OCI-LY1 (cell line): Measurements from ENCODE around the gene RILPL2.

ENCODE experiments used
- H2AFZ ChIP-seq: fragments of 200-600 bp; sonication (generic), shearing (Covaris generic); 2 replicates; pipeline ENCODE4 v1.6.0; 2014; ENCODE audit warnings: antibody characterized with exemption, mild to moderate bottlenecking, low read length
- H3F3A ChIP-seq: fragments of 200-600 bp; sonication (generic), shearing (Covaris generic); 2 replicates; pipeline ENCODE4 v1.6.0; 2014; ENCODE audit warnings: mild to moderate bottlenecking, antibody characterized with exemption, low read length, moderate library complexity; ENCODE audit not compliant: insufficient read depth
- H3K27ac ChIP-seq: fragments of 200-600 bp; sonication (generic); 2 replicates; pipeline ENCODE4 v1.5.1; 2014; ENCODE audit warnings: low read length, mixed run types, mild to moderate bottlenecking, low read depth; ENCODE audit not compliant: poor library complexity, severe bottlenecking
- H3K27me3 ChIP-seq: fragments of 200-600 bp; sonication (generic); 2 replicates; pipeline ENCODE4 v1.6.0; 2014; ENCODE audit warnings: antibody characterized with exemption, mild to moderate bottlenecking, low read length, moderate library complexity; ENCODE audit not compliant: insufficient read depth
- H3K36me3 ChIP-seq: fragments of 200-600 bp; sonication (generic); 2 replicates; pipeline ENCODE4 v1.6.1; 2014; ENCODE audit warnings: mild to moderate bottlenecking, antibody characterized with exemption, low read length, moderate library complexity, mixed read lengths; ENCODE audit not compliant: insufficient read depth
- H3K4me1 ChIP-seq: fragments of 200-600 bp; sonication (generic); 2 replicates; pipeline ENCODE4 v1.5.1; 2014; ENCODE audit warnings: mild to moderate bottlenecking, low read length, moderate library complexity; ENCODE audit not compliant: insufficient read depth, severe bottlenecking
- H3K4me2 ChIP-seq: fragments of 200-600 bp; sonication (generic), shearing (Covaris generic); 2 replicates; pipeline ENCODE4 v1.6.1; 2014; ENCODE audit warnings: low read length
- H3K4me3 ChIP-seq: fragments of 200-600 bp; sonication (generic); 2 replicates; pipeline ENCODE4 v1.5.1; 2014; ENCODE audit warnings: low read length, low read depth, mild to moderate bottlenecking, mixed read lengths; ENCODE audit not compliant: poor library complexity, severe bottlenecking
- H3K79me2 ChIP-seq: fragments of 200-600 bp; shearing (Covaris generic); 2 replicates; pipeline ENCODE4 v1.6.1; 2016; ENCODE audit warnings: mixed run types, low read length, mixed read lengths; ENCODE audit not compliant: insufficient read depth
- H3K9ac ChIP-seq: fragments of 200-600 bp; sonication (generic), shearing (Covaris generic); 2 replicates; pipeline ENCODE4 v1.6.1; 2014; ENCODE audit warnings: mild to moderate bottlenecking, low read length, mixed read lengths
- H3K9me2 ChIP-seq: fragments of 200-600 bp; sonication (generic), shearing (Covaris generic); 2 replicates; pipeline ENCODE4 v1.6.1; 2014; ENCODE audit warnings: low read depth, mild to moderate bottlenecking, low read length, mixed read lengths
- H3K9me3 ChIP-seq: fragments of 200-600 bp; shearing (Covaris generic); 2 replicates; pipeline ENCODE4 v1.6.1; 2014; ENCODE audit warnings: low read length, mixed read lengths
- H4K20me1 ChIP-seq: fragments of 200-600 bp; sonication (generic), shearing (Covaris generic); 2 replicates; pipeline ENCODE4 v1.6.0; 2016; ENCODE audit warnings: mild to moderate bottlenecking, low read length; ENCODE audit not compliant: insufficient read depth
- EZH2 ChIP-seq: fragments of 200-600 bp; sonication (generic), shearing (Covaris generic); IDR thresholded peaks from 2 replicates; pipeline ENCODE4 v1.8.0; 2017; ENCODE audit warnings: borderline replicate concordance, mixed run types, mild to moderate bottlenecking, antibody characterized with exemption, low read length, moderate library complexity, mixed read lengths
- TF ChIP-seq, protein P1 (sequence below): fragments of 200-600 bp; sonication (generic), shearing (Covaris generic); IDR thresholded peaks from 2 replicates; pipeline ENCODE4 v1.5.1; 2017; ENCODE audit warnings: mild to moderate bottlenecking, antibody characterized with exemption, low read length, moderate library complexity, mixed read lengths

RILPL2 gene

DNA sequence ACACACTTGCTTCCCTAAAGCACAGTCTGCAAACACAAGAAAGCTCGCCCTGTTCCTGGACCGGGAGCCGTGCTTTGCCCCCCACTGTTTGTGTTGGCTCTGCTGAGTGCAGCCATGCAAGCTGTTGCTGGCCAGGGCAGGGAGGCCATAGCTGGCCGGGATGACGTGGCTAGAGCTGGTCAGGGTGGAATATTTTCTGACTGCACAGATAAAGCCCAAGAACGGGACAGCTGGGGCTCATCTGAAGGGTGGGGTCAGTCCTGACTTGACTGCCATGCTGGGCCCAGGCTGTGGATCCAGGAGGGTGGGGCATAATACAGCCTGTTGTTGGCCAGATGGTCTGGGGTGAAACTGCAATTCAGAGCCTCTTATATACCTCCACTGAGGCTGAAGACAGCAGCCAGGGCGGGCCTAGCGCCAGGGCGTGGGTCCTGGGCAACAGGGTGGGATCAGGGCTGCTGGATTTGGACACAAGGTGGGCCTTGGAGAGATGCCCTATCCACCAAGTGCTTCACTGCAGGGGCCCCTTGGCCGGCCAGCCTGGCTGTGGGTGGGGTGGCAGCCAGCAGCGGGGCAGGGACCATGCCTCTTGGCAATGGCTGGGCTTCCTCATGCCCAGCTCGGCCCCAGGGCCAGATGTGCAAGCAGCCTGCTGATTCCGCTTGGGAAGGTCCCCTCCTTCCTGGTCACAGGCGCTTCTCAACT lies 37.8 kb downstream of the RILPL2 start:
- Histone ChIP-seq H3K36me3 (peaks cover 76% of the 10 kb centered on the region), H3K4me1 (no peaks in the 10 kb centered on the region), H3K27me3 (no peaks in the 10 kb centered on the region), H3K9me3 (no peaks in the 10 kb centered on the region), H3K4me3 (no peak overlapping the region), H3K79me2 (no peaks in the 10 kb centered on the region), H3K27ac (no peak overlapping the region), H4K20me1 (no peaks in the 10 kb centered on the region), H3K9ac (no peak overlapping the region), H3K4me2 (no peak overlapping the region), H2AFZ (no peak overlapping the region), H3K9me2 (no peaks in the 10 kb centered on the region), H3F3A (no peaks in the 10 kb centered on the region)
- TF ChIP-seq, protein P1, sequence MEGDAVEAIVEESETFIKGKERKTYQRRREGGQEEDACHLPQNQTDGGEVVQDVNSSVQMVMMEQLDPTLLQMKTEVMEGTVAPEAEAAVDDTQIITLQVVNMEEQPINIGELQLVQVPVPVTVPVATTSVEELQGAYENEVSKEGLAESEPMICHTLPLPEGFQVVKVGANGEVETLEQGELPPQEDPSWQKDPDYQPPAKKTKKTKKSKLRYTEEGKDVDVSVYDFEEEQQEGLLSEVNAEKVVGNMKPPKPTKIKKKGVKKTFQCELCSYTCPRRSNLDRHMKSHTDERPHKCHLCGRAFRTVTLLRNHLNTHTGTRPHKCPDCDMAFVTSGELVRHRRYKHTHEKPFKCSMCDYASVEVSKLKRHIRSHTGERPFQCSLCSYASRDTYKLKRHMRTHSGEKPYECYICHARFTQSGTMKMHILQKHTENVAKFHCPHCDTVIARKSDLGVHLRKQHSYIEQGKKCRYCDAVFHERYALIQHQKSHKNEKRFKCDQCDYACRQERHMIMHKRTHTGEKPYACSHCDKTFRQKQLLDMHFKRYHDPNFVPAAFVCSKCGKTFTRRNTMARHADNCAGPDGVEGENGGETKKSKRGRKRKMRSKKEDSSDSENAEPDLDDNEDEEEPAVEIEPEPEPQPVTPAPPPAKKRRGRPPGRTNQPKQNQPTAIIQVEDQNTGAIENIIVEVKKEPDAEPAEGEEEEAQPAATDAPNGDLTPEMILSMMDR: no peak
- TF ChIP-seq EZH2: no peak

DNA sequence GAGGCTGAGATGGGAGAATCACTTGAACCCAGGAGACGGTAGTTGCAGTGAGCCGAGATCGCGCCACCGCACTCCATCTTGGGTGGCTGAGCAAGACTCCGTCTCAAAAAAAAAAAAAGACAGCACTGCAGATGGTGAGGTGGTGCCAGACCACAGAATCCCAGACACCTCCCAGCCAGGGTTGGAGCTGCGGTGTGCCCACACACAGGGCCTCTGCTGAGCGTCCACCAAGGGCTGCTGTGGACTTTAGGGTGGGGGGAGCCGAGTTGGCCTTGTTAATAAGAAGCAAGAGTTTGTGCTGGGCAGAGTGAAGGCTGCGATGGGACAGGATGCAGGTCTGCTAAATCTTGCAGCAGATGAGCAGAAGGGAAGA lies 38.3 kb downstream of the RILPL2 start:
- H3K27me3 ChIP-seq: no peaks in the 10 kb centered on the region
- H3K36me3 ChIP-seq: peaks cover 76% of the 10 kb centered on the region
- H4K20me1 ChIP-seq: no peaks in the 10 kb centered on the region
- no peaks in the 10 kb centered on the region for H3K4me1 ChIP-seq
- H3K4me3 ChIP-seq: no peak overlapping the region
- H3K27ac ChIP-seq: no peak overlapping the region
- H3F3A ChIP-seq: no peaks in the 10 kb centered on the region
- H3K9me3 ChIP-seq: no peaks in the 10 kb centered on the region
- H2AFZ ChIP-seq: no peak overlapping the region
- H3K79me2 ChIP-seq: no peaks in the 10 kb centered on the region
- TF ChIP-seq EZH2: no peak
- TF ChIP-seq, protein P1: no peak
- no peak overlapping the region for H3K4me2 ChIP-seq
- H3K9ac ChIP-seq: no peak overlapping the region
- H3K9me2 ChIP-seq: no peaks in the 10 kb centered on the region

DNA sequence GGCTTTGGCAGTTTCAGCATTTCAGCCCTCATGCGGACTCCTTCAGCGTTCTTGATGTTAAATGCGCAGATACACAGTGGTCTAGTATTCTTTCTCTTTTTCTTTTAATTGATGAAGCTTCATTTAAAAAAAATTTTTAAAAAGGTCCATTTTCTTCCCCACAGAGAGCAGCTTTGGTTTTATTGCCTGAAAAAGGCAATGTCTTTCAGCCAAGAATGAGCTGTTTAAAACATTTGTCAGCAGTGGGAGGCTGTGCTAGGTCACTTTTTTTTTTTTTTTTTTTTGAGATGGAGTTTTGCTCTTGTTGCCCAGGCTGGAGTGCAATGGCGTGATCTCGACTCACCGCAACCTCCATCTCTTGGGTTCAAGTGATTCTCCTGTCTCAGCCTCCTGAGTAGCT lies 39.1 kb downstream of the RILPL2 start:
- no peaks in the 10 kb centered on the region for H3K4me1 ChIP-seq
- no peak overlapping the region for H3K4me3 ChIP-seq
- peaks cover 76% of the 10 kb centered on the region for H3K36me3 ChIP-seq
- no peaks in the 10 kb centered on the region for H3F3A ChIP-seq
- H3K4me2 ChIP-seq: no peak overlapping the region
- no peaks in the 10 kb centered on the region for H3K27me3 ChIP-seq
- H2AFZ ChIP-seq: no peak overlapping the region
- H3K27ac ChIP-seq: no peak overlapping the region
- no peak for TF ChIP-seq EZH2
- TF ChIP-seq, protein P1: no peak
- no peaks in the 10 kb centered on the region for H4K20me1 ChIP-seq
- H3K9ac ChIP-seq: no peak overlapping the region
- H3K79me2 ChIP-seq: no peaks in the 10 kb centered on the region
- H3K9me3 ChIP-seq: no peaks in the 10 kb centered on the region
- H3K9me2 ChIP-seq: no peaks in the 10 kb centered on the region
